ENCODE results near the gene GOSR2.
A peak's percentile ranks its signal among the peaks of the same experiment; 100 is the strongest.

Gene GOSR2

DNA sequence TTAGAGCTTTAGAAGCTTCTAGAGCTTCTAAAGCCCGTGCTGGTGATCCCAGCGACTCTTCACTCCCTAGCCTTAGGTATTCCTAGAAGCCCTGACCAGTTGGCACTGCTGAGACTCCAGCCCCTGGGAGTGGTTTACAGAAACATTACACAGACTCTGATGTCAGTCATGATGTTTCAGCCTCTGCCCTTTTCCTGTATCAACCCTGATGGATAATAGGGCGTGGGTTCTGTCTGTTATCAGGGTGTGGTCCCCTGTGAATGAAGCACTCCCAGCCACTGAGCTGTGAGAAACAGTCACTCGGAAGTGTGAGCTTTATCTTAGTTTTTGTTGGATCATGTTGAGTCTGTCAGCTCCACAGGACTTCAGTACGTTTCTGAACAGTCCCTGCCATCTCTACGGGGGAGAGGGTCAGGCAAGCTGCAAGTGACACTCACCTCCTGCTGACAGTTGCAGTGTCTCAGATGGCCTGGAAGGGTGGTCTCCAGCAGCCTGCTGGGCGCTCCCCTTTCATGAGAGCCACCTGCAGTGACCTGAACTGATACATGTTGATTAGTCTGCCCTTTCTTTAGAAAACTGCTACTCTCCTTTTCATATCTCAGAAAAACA, 12.8 kb downstream of the GOSR2 start:
- TF ChIP-seq POLR2AphosphoS5 (IDR thresholded peaks at IDR 0.05; ENCODE audit: low read depth, low read length) (no peak; the same call in 1 of the 2 replicates), TAF1 (IDR thresholded peaks at IDR 0.05; ENCODE audit: borderline replicate concordance, insufficient read depth, low read length) (no peak), REST (IDR thresholded peaks at IDR 0.05; ENCODE audit: insufficient read depth in 1 of 2, low read depth in 2 of 2, low read length in 2 of 2) (no peak), SIN3A (IDR thresholded peaks at IDR 0.05; ENCODE audit: borderline replicate concordance, insufficient read depth, low read length) (no peak), FOXP2 (optimal IDR thresholded peaks at IDR 0.05; ENCODE audit: borderline replicate concordance, extremely low read depth, extremely low read length, insufficient read depth) (no peak)

- peak; percentile 58 for TF ChIP-seq POLR2AphosphoS5 (IDR thresholded peaks at IDR 0.05; ENCODE audit: low read depth, low read length)
- peak in 1 of 2 experiments; percentile 22; a peak in 1 of 4 replicates for TF ChIP-seq REST (IDR thresholded peaks at IDR 0.05; ENCODE audit: insufficient read depth in 1 of 2, low read depth in 2 of 2, low read length in 2 of 2)
- no peak for TF ChIP-seq TAF1 (IDR thresholded peaks at IDR 0.05; ENCODE audit: borderline replicate concordance, insufficient read depth, low read length)
These were observed 17.9 kb downstream of the GOSR2 start for GRCh38 chr17:46940692-46941404.

GRCh38 chr17:46942441-46943217, 19.7 kb downstream of the GOSR2 start:
- TF ChIP-seq POLR2AphosphoS5 (IDR thresholded peaks at IDR 0.05; ENCODE audit: low read depth, low read length) (peak; percentile 65), TAF1 (IDR thresholded peaks at IDR 0.05; ENCODE audit: borderline replicate concordance, insufficient read depth, low read length) (no peak), FOXP2 (optimal IDR thresholded peaks at IDR 0.05; ENCODE audit: borderline replicate concordance, extremely low read depth, extremely low read length, insufficient read depth) (no peak), SIN3A (IDR thresholded peaks at IDR 0.05; ENCODE audit: borderline replicate concordance, insufficient read depth, low read length) (no peak), REST (IDR thresholded peaks at IDR 0.05; ENCODE audit: insufficient read depth in 1 of 2, low read depth in 2 of 2, low read length in 2 of 2) (no peak)

- TF ChIP-seq TAF1 (IDR thresholded peaks at IDR 0.05; ENCODE audit: borderline replicate concordance, insufficient read depth, low read length) (no peak), FOXP2 (optimal IDR thresholded peaks at IDR 0.05; ENCODE audit: borderline replicate concordance, extremely low read depth, extremely low read length, insufficient read depth) (no peak), SIN3A (IDR thresholded peaks at IDR 0.05; ENCODE audit: borderline replicate concordance, insufficient read depth, low read length) (no peak), REST (IDR thresholded peaks at IDR 0.05; ENCODE audit: insufficient read depth in 1 of 2, low read depth in 2 of 2, low read length in 2 of 2) (no peak), POLR2AphosphoS5 (IDR thresholded peaks at IDR 0.05; ENCODE audit: low read depth, low read length) (no peak)
These were observed 20.2 kb downstream of the GOSR2 start for GRCh38 chr17:46943218-46943500.
